Fibroblast of peridontal ligament (primary cell): ENCODE data around the gene GMIP.
"Not testable (repeated sequence)": the region's sequence is repeated elsewhere in the genome, so short reads cannot be mapped to it uniquely, and the experiment has no call there.

Experiments
- DNase-seq: peaks from one replicate; pipeline ENCODE4 v3.0.0-alpha.2; 2010; ENCODE audit errors: extremely low read depth

GMIP gene

GRCh38 chr19:19634516-19635312, 8.7 kb downstream of the GMIP start:
- DNase-seq: no peak

DNA sequence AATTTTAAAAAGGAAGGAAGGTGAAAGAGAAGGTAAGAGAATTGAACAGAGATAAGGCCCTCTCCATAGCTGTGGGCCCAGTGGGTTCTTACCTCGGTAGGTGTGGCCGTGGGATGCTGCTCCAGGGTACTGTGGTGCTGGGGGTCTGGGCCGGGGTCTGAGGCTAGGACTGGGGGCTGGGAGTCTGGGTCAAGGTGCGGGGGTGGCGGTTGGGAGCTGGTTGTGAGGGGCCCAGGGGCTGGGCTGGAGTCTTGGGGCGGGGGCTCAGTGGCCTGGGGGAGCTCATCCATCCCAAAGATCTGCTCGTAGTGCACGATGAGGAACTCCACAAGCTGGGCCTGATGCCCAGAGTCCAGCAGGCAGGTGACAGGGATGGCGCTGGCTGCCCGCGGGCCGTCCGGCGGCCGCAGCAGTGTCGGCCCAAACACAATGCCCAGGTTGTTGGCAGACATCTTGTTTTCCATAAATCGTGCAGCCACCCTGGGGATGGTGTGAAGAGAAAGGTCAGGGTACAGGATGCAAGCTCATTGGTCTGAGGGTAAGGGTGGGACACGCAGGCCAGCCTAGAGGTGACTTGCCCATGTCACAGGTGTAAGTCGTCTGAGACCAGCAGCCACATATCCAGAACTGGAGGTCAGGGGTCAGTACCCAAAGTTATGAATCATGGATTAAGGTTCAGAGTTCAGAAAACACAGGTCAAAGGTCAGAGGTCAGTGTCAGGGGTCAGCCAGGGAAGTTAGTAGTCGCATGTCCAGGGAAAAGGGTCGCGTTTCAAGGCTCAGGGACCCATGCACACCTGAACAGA, 9.5 kb downstream of the GMIP start:
- DNase-seq: no peak

DNA sequence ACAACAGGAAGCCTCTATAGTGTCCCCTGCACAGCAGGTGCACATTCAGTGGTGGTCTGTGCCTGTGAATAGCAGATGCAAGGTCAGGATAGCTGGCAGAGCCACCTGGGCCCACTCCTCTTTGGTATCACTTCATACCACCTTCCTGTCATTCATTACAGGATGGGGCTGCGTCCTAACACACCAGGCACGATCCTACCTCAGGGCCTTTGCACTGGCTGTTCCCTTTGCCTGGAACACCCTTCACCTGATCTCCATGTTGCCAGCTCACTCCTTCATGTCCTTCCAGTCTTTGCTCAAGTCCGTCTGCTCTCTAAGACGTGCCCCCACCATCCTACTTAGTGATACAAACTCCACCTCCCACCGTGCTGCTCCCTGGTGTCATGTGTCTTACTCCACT, 10.8 kb downstream of the GMIP start:
- no peak for DNase-seq

GRCh38 chr19:19631346-19631745, 12.1 kb downstream of the GMIP start:
- no peak for DNase-seq

- no peak for DNase-seq
These were observed 13.0 kb downstream of the GMIP start for GRCh38 chr19:19630426-19630825.

GRCh38 chr19:19630062-19630414, 13.4 kb downstream of the GMIP start:
- no peak for DNase-seq

GRCh38 chr19:19628501-19629134, 14.8 kb downstream of the GMIP start:
- peak; percentile 35 for DNase-seq

GRCh38 chr19:19627621-19628500, 15.6 kb downstream of the GMIP start, which contains the start of gene LPAR2:
Gene LPAR2 (minus strand): TSS chr19:19628220. CDS start chr19:19627275, 945 bp downstream.
- no peak for DNase-seq

GRCh38 chr19:19626516-19627472, 16.7 kb downstream of the GMIP start:
- no peak for DNase-seq

- no peak for DNase-seq
These were observed 19.4 kb downstream of the GMIP start for GRCh38 chr19:19624032-19624570.

DNA sequence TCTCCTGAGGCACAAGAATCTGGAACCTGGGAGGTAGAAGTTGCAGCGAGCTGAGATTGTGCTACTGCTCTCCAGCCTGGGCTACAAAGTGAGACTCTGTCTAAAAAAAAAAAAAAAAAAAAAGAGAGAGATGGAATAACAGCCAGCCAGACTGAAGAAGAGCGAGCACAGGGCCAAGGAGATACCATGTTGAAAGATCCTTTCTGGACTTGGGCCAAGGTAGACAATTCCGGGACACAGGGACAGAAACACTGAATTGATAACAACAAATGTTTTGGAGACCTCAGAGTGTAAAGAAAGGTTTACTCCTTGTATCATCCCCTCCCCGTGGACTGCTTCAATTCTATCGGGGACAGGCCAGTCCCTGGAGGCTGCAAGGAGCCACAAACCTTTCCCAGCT, 20.1 kb downstream of the GMIP start:
- DNase-seq: no peak

- DNase-seq: no peak
These were observed 23.6 kb downstream of the GMIP start for GRCh38 chr19:19619849-19620210.

- DNase-seq: no peak
These were observed 24.1 kb downstream of the GMIP start for GRCh38 chr19:19619181-19619848.

GRCh38 chr19:19618219-19619051, 25.0 kb downstream of the GMIP start, which contains the start of gene PBX4:
Gene PBX4 (minus strand): TSS chr19:19618687. CDS start chr19:19618629, 58 bp downstream.
- DNase-seq: peak; percentile 76

- no peak for DNase-seq
These were observed 28.4 kb downstream of the GMIP start for GRCh38 chr19:19615086-19615485.

DNA sequence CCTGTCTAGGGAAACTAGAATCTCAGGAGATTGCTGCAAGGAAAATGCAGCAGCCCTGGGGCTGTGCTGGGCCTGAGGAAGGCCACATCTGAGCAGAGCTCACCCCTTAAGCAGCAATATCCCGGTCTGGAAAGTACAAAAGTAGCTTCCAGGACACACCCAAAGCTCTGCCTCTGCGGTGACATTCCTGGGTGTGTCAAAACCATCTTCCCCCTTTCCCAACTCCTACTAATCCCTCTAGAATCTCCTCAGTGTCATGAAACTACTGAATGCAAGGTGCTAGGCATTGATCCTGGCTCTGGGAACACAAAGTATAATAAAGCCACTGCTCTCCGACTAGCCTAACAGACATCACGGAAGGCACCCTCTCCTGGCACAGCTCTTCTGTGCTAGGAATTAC, 30.0 kb downstream of the GMIP start:
- no peak for DNase-seq

DNA sequence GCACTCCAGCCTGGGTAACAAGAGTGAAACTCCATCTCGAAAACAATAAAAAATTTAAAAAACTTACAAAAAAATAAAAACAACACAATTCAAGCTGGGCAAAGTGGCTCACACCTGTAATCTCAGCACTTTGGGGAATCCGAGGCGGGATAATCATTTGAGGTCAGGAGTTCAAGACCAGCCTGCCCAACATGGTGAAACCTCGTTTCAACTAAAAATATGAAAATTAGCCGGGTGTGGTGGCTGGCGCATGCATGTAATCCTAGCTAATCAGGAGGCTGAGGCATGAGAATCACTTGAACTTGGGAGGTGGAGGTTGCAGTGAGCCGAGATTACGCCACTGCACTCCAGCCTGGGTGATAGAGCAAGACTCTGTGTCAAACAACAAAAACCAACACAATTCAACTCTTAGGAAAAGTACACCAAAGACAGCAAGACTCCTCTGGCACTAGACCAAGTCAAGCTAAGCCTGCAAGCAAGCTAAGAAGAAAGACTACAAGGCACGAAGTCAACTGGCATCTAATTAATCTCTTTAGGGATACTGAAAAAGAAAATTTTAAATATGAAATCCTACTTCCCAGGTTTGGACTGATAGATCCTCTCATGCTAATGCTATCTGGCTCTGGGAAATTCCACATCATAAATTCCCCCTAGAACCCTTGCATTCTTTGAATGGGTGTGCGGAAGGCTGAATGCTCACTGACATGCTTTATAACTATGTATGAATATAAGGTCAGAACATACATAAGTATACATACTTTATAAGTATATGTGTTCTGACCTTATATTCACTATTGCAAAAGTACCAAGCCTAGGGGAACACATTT, 32.9 kb downstream of the GMIP start:
- no peak for DNase-seq

GRCh38 chr19:19606686-19607085, 36.8 kb downstream of the GMIP start:
- not testable (repeated sequence) for DNase-seq
